C1 segment of cervical spinal cord (tissue), 14 donors: ENCODE results near the gene PTH2R.
"Not testable (repeated sequence)": the region's sequence is repeated elsewhere in the genome, so short reads cannot be mapped to it uniquely, and the experiment has no call there.

Experiments
- DNase-seq, 14 donors: peaks; one replicate each; lab custom pipeline; 2025; lab: John Stamatoyannopoulos, UW

Gene PTH2R

DNA sequence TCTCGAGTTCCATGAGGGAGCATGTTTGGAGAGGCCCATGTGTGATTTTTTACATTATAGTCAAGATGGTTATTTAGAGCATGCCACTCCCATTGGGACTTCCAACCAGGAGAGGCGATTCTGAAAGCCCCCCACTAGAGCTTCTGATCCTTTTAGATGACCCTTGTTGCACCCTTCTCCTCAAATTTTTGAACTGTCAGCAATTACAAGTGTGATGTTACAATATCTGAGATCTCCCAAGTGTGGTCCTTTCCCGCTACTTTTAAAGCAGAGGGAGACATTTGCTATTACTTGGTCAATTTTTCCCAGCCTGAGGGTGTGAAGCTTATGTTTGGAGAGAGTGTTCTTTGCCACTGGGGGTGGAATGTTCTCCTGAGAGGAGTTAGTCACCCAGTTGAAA lies 16.7 kb upstream of the PTH2R start:
- DNase-seq, result no peak

DNA sequence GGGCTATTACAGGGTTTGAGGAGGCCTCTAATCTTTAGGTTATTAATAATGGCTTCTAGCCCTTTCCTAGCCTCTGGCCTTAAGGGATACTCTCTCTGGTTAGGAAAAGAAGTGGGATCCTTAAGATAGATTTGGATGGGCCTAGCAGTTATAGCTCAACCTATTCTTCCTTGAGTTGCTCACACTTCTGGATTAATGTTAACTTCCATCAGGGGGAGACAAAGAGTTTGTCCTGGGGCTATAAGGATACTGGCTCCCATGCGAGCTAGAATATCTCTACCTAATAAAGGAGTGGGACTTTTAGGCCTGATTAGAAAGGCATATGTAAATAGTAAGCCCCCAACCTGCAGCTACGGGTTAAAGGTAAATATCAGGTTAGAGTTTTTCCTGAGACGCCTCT lies 14.3 kb upstream of the PTH2R start:
- no peak for DNase-seq

DNA sequence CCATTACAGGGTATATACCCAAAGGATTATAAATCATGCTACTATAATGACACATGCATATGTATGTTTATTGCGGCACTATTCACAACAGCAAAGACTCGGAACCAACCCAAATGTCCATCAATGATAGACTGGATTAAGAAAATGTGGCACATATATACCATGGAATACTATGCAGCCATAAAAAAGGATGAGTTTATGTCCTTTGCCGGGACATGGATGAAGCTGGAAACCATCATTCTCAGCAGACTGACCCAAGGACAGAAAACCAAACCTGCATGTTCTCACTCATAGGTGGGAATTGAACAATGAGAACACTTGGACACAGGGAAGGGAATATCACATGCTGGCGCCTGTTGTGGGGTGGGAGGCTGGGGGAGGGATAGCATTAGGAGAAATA lies 9.8 kb upstream of the PTH2R start:
- not testable (repeated sequence) for DNase-seq

DNA sequence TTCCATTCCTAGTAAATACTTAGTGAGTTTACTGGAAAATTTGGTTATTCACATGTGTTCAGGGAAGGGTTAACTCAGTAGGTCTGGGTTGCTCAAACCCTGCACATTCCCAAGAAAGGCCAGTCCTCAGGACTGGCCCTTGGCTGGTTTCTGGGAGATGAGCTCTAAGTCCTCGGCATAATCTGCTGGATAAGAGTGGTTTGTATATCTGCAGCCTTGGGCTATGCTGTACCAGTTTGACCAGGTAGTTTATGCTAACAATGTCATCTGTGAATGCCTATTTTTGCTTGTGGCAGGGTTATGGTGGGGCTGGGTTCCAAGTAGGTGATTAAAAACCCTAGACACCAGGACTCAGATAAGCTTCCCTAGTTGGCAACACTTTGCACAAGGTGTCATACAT lies 7.4 kb upstream of the PTH2R start:
- no peak for DNase-seq

DNA sequence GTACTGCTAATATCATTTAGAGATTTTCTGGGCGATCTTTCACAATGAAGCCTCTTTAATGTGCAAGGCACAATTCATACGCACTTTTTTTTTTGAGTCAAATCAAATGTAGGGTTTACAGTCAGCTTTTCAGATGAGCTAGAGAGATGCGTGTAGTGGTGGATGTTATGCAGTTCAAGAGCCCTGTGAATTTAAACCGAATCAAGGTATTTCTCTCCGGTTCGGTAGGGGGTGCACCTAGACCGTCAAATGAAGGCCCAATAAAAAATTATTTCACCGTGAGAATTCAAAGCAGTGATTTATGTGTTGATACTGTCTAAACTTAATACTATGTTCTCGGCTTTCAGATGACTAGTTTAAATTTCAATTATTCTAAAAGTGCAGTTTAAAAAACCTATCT lies 1.1 kb downstream of the PTH2R start:
- DNase-seq, result no peak

DNA sequence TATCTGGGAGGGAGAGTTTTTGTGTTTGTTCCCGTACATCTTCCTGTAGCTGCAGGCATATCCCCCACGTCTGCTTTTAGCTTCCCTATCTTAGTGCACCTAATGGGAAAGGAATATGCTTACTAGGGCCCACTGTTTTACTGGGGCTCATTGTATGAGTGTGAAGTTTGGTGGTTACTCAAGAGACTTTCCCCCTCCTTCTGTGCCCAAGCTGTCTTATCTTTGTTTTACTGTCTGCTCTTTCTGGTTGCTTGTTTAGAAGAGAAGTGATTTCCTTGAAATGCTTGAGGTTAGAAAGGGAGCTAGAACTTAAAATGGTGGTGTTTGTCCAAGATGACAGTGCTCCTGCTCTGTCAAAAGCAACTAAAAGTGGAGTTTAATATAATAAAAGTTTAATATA lies 7.3 kb downstream of the PTH2R start:
- DNase-seq, result no peak

DNA sequence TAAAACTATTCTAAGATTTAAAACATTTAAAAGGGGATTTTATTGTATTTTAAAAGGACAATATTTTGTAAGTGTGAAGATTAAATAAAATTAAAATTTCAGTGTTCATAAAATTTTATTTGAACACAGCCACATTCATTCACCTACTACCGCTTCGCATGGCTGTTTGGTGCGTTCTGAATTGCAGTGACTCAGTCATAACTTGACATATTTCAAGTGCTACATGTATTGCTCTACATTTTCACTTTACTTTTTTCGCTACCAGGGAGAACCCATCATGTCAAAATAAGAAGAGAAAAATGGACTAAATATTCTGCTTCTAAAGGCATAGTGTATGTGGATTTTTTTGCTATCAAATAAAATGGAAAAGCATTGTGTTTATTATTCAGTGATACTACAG lies 8.7 kb downstream of the PTH2R start:
- no peak for DNase-seq

DNA sequence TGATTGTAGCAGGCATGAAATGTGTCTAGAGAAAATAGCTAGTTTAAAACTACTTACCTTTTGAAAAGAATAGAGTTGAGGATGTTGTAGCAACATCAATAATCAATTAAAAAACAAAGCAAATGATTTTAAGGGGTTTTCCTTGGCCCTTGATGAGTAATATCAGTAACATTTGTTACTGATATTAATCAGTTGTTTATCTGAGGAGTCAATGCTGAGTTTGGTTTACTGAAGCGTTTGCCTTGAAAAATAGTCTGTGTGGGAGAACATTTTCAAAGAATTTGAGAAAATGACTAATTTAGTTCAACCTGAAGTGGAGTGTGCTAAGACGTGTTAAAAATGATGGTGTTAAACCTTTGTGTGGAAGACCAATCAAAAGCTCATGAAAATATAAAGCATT lies 9.3 kb downstream of the PTH2R start:
- DNase-seq, result no peak

DNA sequence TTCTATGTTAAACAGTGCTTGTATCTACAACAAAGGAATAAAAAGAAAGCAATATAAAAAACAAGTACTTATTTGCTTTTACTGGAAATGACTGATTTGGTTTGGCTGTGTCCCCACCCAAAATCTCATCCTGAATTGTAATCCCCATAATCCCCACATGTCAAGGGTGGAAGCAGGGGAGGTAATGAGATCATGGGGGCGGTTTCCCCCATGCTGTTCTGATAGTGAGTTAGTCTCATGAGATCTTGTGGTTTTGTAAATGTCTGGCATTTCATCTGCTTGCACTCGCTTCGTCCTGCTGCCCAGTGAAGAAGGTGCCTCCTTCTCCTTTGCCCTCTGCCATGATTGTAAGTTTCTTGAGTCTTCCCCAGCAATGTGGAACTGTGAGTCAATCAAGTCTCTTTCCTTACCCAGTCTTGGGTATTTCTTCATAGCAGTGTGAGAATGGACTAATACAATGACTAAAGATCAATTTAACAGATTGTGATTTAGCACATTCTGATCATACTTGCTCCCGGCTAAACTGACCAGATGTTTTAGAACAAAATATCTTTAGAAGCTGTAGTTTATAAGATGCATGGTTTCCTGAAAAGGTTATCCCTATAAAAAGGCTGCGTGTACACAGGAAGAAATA lies 19.9 kb downstream of the PTH2R start:
- no peak for DNase-seq

DNA sequence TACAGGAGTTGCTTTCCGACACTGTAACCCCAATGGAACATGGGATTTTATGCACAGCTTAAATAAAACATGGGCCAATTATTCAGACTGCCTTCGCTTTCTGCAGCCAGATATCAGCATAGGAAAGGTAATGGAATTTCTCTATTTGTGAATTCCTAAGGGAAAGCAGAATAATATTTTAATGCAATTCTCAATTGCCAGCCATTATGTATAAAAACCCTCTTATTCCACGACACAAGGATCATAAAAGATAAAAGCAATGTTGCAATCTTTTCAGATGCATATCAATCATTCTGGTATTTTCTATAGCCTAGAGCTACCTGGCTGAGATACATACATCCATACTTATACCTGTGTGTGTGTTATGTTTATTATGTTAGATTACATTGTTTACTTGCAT lies 31.2 kb downstream of the PTH2R start:
- no peak for DNase-seq

DNA sequence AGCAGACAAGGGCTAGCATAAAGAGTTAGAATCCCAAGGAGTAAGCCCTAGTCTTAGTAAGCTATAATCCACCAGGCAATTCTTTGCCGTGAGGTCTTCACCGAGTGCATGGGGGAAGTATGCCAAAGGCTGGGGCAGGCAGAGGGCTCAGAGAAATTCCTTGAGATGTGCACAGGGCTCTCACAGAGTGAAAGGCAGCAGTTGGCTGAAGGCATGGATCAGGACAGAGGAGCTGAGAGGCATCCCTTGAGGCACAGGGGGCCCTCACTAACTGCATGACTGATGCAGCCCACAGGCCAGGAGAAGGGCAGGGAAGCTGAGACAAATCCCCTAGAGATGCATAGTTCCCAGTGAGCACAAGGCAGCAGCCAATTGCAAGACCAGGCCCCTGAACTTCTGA lies 34.1 kb downstream of the PTH2R start:
- no peak for DNase-seq

DNA sequence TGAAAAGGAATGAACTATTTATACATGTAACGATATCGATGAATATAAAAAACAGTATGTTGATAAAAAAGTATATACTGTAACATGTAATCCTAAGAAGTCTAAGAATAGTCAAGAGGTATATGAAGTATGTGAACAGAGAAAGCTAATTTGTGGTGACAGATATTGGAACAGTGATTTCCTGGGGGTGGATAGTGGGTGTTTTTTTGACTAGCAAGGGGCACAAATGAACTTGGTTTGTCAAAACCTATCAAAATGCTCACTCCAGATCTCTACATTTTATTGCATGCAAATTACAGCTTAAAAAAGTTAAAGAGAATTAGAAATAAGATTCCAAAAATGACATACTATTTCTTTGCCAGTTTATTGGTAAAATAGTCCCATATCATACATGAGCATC lies 35.4 kb downstream of the PTH2R start:
- DNase-seq, result no peak

DNA sequence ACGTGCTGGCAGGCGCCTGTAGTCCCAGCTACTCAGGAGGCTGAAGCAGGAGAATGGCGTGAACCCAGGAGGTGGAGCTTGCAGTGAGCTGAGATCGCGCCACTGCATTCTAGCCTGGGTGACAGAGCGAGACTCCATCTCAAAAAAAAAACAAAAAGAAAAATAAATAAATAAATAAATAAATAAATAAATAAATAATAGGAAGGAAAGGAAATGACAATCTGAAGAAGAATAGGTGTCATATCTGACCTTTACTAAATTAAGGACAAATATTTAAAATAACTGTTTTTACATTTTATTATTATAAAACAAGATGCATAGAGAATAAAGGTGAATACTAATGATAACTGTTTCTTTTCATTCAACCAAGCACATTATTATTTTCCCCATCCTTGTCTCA lies 40.9 kb downstream of the PTH2R start:
- DNase-seq, result not testable (repeated sequence)

DNA sequence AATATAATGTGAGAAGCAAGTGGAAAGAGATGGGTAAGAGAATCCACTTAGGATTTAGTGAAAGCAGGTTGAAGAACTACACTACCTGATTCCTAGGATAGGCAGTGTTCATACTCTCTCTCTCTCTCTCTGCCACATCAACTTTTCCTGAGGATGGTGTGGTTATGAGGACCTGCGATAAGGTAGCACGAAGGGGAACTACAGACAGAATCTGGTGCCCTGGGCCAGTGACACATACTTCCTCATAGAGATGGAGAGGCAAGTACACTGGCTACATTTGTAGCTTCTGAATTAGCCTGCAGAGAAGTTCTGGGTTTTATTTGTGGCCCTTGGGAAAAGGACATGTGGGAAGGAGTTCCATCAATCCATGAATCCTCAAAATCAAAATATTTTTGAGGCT lies 44.5 kb downstream of the PTH2R start:
- DNase-seq, result no peak

DNA sequence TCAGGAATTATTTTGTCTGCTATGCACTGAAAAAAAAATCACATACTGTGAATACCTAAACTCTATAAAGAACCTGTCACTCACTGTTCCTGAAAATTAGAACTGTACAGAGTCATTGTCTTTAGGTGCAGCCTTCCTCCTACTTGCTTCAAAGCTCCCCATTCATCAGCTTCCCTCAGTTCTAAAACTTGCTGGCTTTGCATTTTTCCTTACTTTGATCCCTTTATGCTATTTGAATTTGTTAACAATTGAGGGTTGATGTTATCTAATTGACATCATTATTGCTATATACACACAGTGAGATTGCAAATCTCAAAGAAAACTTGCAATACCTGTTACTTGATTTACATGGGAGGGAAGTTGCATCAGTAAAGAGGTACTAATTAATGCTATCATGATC lies 48.3 kb downstream of the PTH2R start:
- no peak for DNase-seq

DNA sequence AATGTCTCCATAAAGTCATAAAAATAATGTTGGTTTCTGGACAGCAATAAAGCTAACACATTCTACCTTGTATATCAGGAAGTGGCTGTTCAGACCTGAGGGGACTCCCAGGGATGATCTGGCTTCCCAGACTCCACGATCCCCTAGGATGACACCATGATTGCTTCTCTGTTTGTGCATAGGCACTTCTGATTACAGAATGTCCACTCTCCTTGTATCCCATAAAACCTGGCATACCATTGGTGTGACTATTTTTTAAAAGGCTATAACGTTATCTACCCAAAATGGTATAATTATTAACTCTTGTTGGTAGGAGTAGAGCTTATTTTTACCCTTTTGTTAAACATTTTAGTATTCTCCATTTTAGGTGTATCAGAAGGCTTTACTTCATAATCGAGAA lies 57.1 kb downstream of the PTH2R start:
- no peak for DNase-seq

DNA sequence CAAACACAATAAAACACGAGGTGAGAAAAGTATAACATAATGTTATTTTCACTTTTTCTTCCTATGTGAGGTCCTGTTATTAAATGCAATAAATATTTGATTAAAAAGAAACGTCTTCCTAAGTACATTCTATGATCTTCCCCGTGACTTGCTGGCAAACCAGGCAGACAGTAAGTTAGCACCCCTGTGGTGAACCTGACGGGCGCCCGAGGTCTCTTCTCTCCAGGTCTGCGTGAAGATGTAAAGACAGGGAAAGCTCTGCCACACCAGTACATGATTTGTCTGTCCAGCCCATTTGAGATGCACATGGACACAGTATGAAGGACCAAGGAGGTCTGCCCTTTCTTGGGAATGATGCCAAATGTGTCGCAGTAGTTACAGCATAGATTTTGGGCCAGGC lies 57.6 kb downstream of the PTH2R start:
- no peak for DNase-seq

DNA sequence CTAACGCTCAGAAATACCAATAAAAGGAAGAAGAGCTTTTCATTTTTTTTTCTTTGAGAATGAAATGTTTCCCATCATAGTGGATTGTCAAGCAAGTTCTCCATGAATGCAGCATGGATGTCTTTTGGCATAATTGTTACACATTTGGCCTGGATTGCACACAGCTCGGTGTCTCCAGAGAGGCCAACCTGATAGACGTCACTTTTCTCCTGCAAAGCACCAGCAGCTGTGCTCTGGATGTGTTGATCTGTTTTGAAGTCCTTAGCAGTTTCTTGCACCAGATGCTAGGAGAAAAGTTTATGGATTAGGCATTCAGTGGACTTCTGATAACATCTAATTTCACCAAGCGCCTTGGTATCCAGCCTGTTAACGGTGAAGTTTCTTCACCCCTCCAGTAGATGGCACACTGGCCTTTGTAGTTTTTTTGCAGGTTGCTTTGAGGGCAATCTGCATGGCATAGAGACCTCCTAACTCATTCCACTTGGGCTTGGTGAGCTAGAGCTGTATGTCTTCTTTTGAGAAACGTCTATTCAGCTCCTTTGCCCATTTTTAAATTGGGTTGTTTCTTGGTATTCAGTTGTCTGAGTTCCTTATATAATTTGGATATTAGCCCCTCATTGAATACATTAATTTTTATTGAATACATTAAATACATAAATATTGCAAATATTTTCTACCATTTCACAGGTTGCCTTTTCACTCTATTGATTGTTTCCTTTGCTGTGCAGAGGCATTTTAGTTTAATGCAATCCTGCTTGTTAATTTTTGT lies 59.7 kb downstream of the PTH2R start:
- peak in 1 of 14 donors; percentile 12 for DNase-seq

DNA sequence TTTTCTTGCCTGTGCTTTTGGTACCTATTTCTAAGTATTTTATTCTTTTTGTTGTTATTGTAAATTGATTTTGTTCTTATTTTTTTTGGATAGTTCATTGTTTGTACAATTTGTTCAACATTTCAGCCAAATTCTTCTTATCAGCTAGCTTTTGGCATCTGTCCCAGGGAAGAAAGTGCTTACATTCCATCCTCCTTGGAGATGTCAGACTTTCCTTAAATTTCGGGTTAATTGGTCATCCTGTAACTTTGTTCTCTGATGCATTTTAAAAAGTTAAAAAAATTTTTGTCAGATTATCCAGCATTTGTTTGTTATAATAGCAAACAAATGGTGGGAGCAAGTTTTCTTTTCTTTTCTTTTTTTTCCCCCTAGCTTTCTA lies 60.3 kb downstream of the PTH2R start:
- no peak for DNase-seq

DNA sequence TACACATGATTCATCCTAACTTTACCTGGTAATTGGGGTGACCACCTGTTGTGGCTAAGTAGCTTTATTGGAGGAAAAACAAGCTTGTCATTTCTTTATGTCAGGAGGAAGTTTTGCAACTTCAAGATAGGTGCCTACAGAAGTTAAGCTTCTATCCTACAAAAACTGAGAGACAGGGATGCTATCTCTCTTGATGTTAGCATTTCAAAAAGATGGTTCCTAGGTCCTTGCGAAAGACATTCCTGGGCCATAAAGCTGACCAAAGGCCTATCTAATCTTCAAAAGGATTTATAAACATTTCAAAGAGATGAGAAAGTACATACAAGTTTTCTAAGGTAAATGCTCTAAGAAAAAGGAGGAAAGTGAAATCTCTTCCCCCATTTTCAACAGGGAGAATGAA lies 61.0 kb downstream of the PTH2R start:
- DNase-seq, result no peak

DNA sequence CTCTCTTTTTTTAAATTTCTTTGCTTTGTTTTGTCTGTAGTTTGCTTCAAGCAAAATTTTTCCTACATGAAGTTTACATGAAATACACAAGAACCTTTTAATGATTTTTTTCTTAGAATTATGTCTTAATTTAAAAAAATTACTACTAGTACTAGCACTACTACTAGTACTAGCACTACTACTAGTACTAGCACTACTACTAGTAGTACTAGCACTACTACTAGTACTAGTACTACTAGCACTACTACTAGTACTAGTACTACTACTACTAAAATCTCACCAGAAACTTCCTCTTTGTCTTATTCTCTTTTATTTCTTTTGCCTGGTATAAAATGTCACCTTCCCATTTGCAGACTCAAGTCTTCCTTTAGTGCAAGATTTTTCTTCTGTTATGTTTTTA lies 71.1 kb downstream of the PTH2R start:
- DNase-seq, result no peak

DNA sequence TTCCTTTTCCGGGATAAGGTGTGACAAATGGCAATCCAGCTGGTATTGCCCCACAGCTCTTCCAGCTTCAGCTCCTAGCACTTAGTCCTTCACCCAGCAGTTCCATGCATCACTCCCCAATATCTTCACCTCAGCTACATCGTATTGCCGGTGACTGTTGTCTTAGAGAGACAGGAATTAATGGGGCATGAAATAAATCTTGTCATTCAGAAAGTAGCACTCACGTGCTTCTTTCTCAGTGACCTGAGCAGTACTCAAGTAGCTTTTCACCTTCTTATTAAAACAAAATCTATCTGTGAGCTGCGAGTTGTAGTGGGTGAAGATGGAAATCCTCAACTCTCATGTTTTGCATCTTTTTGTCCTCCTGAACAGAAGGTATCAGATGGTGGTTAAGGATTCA lies 72.8 kb downstream of the PTH2R start:
- no peak for DNase-seq

DNA sequence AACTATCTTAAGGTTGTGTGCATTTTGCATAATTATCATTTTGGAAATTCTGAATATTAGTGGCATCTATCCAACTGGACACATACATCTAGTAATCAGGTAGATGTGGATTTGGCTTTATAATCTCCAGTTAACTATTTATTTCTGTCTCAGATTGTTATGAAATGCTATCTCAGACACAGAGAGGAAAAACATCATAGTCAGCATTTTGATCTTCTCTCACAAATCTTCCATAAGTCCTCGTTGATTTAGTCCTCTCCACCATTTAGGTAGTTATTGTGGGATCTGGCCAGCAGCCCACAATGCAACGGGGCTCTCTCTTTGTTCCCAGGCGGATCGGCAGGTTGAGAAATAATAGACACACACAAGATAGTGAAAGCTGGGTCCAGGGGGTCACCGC lies 75.4 kb downstream of the PTH2R start:
- not testable (repeated sequence) for DNase-seq
